Mesenchymal stem cell (in vitro differentiated cells and primary cell): Measurements from ENCODE around the gene VPS50.
A peak's percentile ranks its signal among the peaks of the same experiment; 100 is the strongest.

ENCODE experiments used
- DNase-seq: peaks from one replicate; pipeline ENCODE4 v3.0.0-alpha.2; 2013
- H2AFZ ChIP-seq: one replicate; pipeline ENCODE4 v1.6.1; 2013; ENCODE audit warnings: low read depth, mild to moderate bottlenecking, control low read depth, inconsistent platforms, low read length, moderate library complexity
- H2AK5ac ChIP-seq: 2 replicates; pipeline ENCODE4 v1.6.1; 2013; ENCODE audit warnings: low read length, moderate library complexity, mild to moderate bottlenecking, inconsistent platforms; ENCODE audit not compliant: severe bottlenecking
- H2BK120ac ChIP-seq: one replicate; pipeline ENCODE4 v1.6.1; 2013; ENCODE audit warnings: low read depth, mild to moderate bottlenecking, inconsistent platforms, low read length, moderate library complexity
- H2BK12ac ChIP-seq, 2 experiments: one replicate each; pipeline ENCODE4 v1.6.1; 2013; ENCODE audit warnings: inconsistent platforms in 2 of 2, low read length in 2 of 2, mild to moderate bottlenecking in 2 of 2, moderate library complexity in 2 of 2, control low read depth in 1 of 2
- H2BK15ac ChIP-seq: one replicate; pipeline ENCODE4 v1.6.1; 2013; ENCODE audit warnings: mild to moderate bottlenecking, low read depth, inconsistent platforms; ENCODE audit not compliant: poor library complexity, severe bottlenecking
- H2BK5ac ChIP-seq: 2 replicates; pipeline ENCODE4 v1.6.1; 2013; ENCODE audit warnings: low read depth, mild to moderate bottlenecking, low read length, control low read depth, inconsistent platforms; ENCODE audit not compliant: poor library complexity, severe bottlenecking
- H3K14ac ChIP-seq, 2 experiments: one replicate each; pipeline ENCODE4 v1.6.1; 2013; ENCODE audit warnings: inconsistent platforms in 2 of 2, low read length in 2 of 2, control low read depth in 1 of 2, mild to moderate bottlenecking in 1 of 2, moderate library complexity in 1 of 2
- H3K18ac ChIP-seq, 2 experiments: one replicate each; pipeline ENCODE4 v1.6.1; 2013; ENCODE audit warnings: inconsistent platforms in 2 of 2, low read length in 2 of 2, control low read depth in 1 of 2, low read depth in 1 of 2, mild to moderate bottlenecking in 1 of 2
- H3K23ac ChIP-seq, 2 experiments: one replicate each; pipeline ENCODE4 v1.6.1; 2013; ENCODE audit warnings: inconsistent platforms in 2 of 2, low read length in 2 of 2, mild to moderate bottlenecking in 2 of 2, moderate library complexity in 2 of 2, control low read depth in 1 of 2
- H3K27ac ChIP-seq: 2 replicates; pipeline ENCODE4 v1.5.1; 2013; ENCODE audit warnings: mild to moderate bottlenecking, moderate library complexity, low read length, control low read depth, inconsistent platforms; ENCODE audit not compliant: poor library complexity, severe bottlenecking
- H3K27me3 ChIP-seq, 2 experiments: 2 replicates each; pipeline versions ENCODE4 v1.6.1 to v1.7.0; 2013; ENCODE audit warnings: low read length in 2 of 2, mild to moderate bottlenecking in 2 of 2, moderate library complexity in 2 of 2, control low read depth in 1 of 2, inconsistent platforms in 1 of 2; ENCODE audit not compliant: control insufficient read depth in 1 of 2, insufficient read depth in 1 of 2
- H3K36me3 ChIP-seq, 2 experiments: 2 replicates each; pipeline versions ENCODE4 v1.6.1 to v1.7.0; 2013; ENCODE audit warnings: low read length in 2 of 2, control low read depth in 1 of 2, inconsistent platforms in 1 of 2, low read depth in 1 of 2, mild to moderate bottlenecking in 1 of 2; ENCODE audit not compliant: insufficient read depth in 2 of 2, control insufficient read depth in 1 of 2
- H3K4ac ChIP-seq, 2 experiments: one replicate each; pipeline ENCODE4 v1.6.1; 2013; ENCODE audit warnings: inconsistent platforms in 2 of 2, low read length in 2 of 2, mild to moderate bottlenecking in 2 of 2, moderate library complexity in 2 of 2, control low read depth in 1 of 2, low read depth in 1 of 2
- H3K4me1 ChIP-seq: 2 replicates; pipeline ENCODE4 v1.6.1; 2013; ENCODE audit warnings: low read depth, low read length, control low read depth; ENCODE audit not compliant: control insufficient read depth, insufficient read depth
- H3K4me2 ChIP-seq: 2 replicates; pipeline ENCODE4 v1.6.1; 2013; ENCODE audit warnings: low read length, mild to moderate bottlenecking, inconsistent platforms; ENCODE audit not compliant: poor library complexity, severe bottlenecking
- H3K4me3 ChIP-seq, 2 experiments: 2 replicates each; pipeline versions ENCODE4 v1.5.1 to v1.7.0; 2013; ENCODE audit warnings: low read length in 2 of 2, mild to moderate bottlenecking in 2 of 2, control low read depth in 1 of 2, low read depth in 1 of 2; ENCODE audit not compliant: insufficient read depth in 1 of 2
- H3K79me1 ChIP-seq: replicated peaks from 2 replicates; pipeline ENCODE4 v1.6.1; 2013; ENCODE audit warnings: mild to moderate bottlenecking, control low read depth, low read length, inconsistent platforms; ENCODE audit not compliant: poor library complexity, severe bottlenecking
- H3K9ac ChIP-seq: 2 replicates; pipeline ENCODE4 v1.7.0; 2013; ENCODE audit warnings: mild to moderate bottlenecking, low read length, moderate library complexity
- H3K9me3 ChIP-seq: 2 replicates; pipeline ENCODE4 v1.7.0; 2013; ENCODE audit warnings: mild to moderate bottlenecking, low read length; ENCODE audit not compliant: control insufficient read depth
- H4K8ac ChIP-seq: one replicate; pipeline ENCODE4 v1.6.1; 2013; ENCODE audit warnings: inconsistent platforms, mild to moderate bottlenecking, low read length, moderate library complexity
- H4K91ac ChIP-seq: one replicate; pipeline ENCODE4 v1.6.1; 2013; ENCODE audit warnings: mild to moderate bottlenecking, low read length, inconsistent platforms
- WGBS: methylation state at CpG from one replicate; pipeline ENCODE4 v1.1.7; 2013; ENCODE audit warnings: mixed read lengths; 5-methylcytosine and 5-hydroxymethylcytosine counted together

VPS50 gene

GRCh38 chr7:93298671-93299070 lies 66.5 kb downstream of the VPS50 start:
- WGBS: 77% methylated on average over 2 of the region's 2 CpGs
- Histone ChIP-seq H3K36me3 (peaks cover 0 to 21% of the 10 kb centered on the region in 2 experiments), H2AK5ac (no peak overlapping the region), H2BK120ac (no peak overlapping the region), H2BK12ac (no peak overlapping the region), H3K27me3 (no peaks in the 10 kb centered on the region), H3K79me1 (no peaks in the 10 kb centered on the region), H3K4me2 (no peak overlapping the region), H2AFZ (no peak overlapping the region), H3K9me3 (no peaks in the 10 kb centered on the region), H3K27ac (no peak overlapping the region), H3K14ac (no peak overlapping the region), H2BK15ac (no peak overlapping the region), H3K23ac (no peak overlapping the region), H3K18ac (no peak overlapping the region), H3K4ac (no peak overlapping the region), H4K8ac (no peak overlapping the region), H3K9ac (no peak overlapping the region), H3K4me3 (no peak overlapping the region), H3K4me1 (no peaks in the 10 kb centered on the region), H4K91ac (no peak overlapping the region), H2BK5ac (no peak overlapping the region)
- peak; percentile 20 for DNase-seq

- Histone ChIP-seq H2AFZ (no peak overlapping the region), H3K9ac (no peak overlapping the region), H2BK12ac (no peak overlapping the region), H3K79me1 (no peaks in the 10 kb centered on the region), H3K4me3 (no peak overlapping the region), H3K4ac (no peak overlapping the region), H3K36me3 (peaks cover 0 to 20% of the 10 kb centered on the region in 2 experiments), H3K4me1 (no peaks in the 10 kb centered on the region), H3K9me3 (no peaks in the 10 kb centered on the region), H3K4me2 (no peak overlapping the region), H3K14ac (no peak overlapping the region), H2AK5ac (no peak overlapping the region), H4K8ac (no peak overlapping the region), H2BK120ac (no peak overlapping the region), H4K91ac (no peak overlapping the region), H2BK5ac (no peak overlapping the region), H3K27me3 (no peaks in the 10 kb centered on the region), H2BK15ac (no peak overlapping the region), H3K23ac (no peak overlapping the region), H3K18ac (no peak overlapping the region), H3K27ac (no peak overlapping the region)
- WGBS: 100% methylated on average over 1 of the region's 2 CpGs
- no peak for DNase-seq
Measured at GRCh38 chr7:93301736-93302135, 69.6 kb downstream of the VPS50 start.

GRCh38 chr7:93307131-93307660 lies 75.0 kb downstream of the VPS50 start:
- no peak overlapping the region for H4K8ac ChIP-seq
- H3K4ac ChIP-seq: no peak overlapping the region
- H3K4me1 ChIP-seq: no peaks in the 10 kb centered on the region
- no peaks in the 10 kb centered on the region for H3K27me3 ChIP-seq
- H2AFZ ChIP-seq: no peak overlapping the region
- no peak overlapping the region for H4K91ac ChIP-seq
- no peaks in the 10 kb centered on the region for H3K9me3 ChIP-seq
- no peak overlapping the region for H3K27ac ChIP-seq
- WGBS: 25% methylated on average over 5 of the region's 5 CpGs
- H3K4me3 ChIP-seq: no peak overlapping the region
- DNase-seq: peak; percentile 70
- H3K79me1 ChIP-seq: no peaks in the 10 kb centered on the region
- no peak overlapping the region for H2BK12ac ChIP-seq
- peak overlapping the region; percentile 51 for H3K9ac ChIP-seq
- peaks cover 0 to 20% of the 10 kb centered on the region in 2 experiments for H3K36me3 ChIP-seq
- H3K4me2 ChIP-seq: no peak overlapping the region
- no peak overlapping the region for H3K14ac ChIP-seq
- no peak overlapping the region for H3K18ac ChIP-seq
- no peak overlapping the region for H3K23ac ChIP-seq
- no peak overlapping the region for H2BK120ac ChIP-seq
- no peak overlapping the region for H2AK5ac ChIP-seq
- H2BK15ac ChIP-seq: no peak overlapping the region
- no peak overlapping the region for H2BK5ac ChIP-seq

GRCh38 chr7:93307943-93308342 lies 75.8 kb downstream of the VPS50 start:
- Histone ChIP-seq H3K9me3 (no peaks in the 10 kb centered on the region), H3K9ac (peak overlapping the region; percentile 51)

More at GRCh38 chr7:93307943-93308342, 75.8 kb downstream of the VPS50 start:
- no peak overlapping the region for H4K8ac ChIP-seq
- no peaks in the 10 kb centered on the region for H3K79me1 ChIP-seq
- H3K18ac ChIP-seq: no peak overlapping the region
- no peak overlapping the region for H2BK15ac ChIP-seq
- H2BK12ac ChIP-seq: no peak overlapping the region
- no peaks in the 10 kb centered on the region for H3K27me3 ChIP-seq
- H2BK120ac ChIP-seq: no peak overlapping the region
- whole genome bisulfite sequencing: 100% methylated on average over 1 of the region's 1 CpG
- no peak overlapping the region for H3K23ac ChIP-seq
- H3K27ac ChIP-seq: no peak overlapping the region
- H2AK5ac ChIP-seq: no peak overlapping the region
- H3K4me2 ChIP-seq: no peak overlapping the region
- no peak overlapping the region for H4K91ac ChIP-seq
- no peak for DNase-seq
- no peak overlapping the region for H2BK5ac ChIP-seq
- no peak overlapping the region for H3K4ac ChIP-seq
- H3K14ac ChIP-seq: no peak overlapping the region
- no peak overlapping the region for H3K4me3 ChIP-seq
- no peak overlapping the region for H2AFZ ChIP-seq
- H3K36me3 ChIP-seq: peaks cover 0 to 28% of the 10 kb centered on the region in 2 experiments
- H3K4me1 ChIP-seq: no peaks in the 10 kb centered on the region
